NOMO-1 treated with DMSO at 0.1 percent for 48 hours (cell line): Measurements from ENCODE around the gene RHOU.
A peak's percentile ranks its signal among the peaks of the same experiment; 100 is the strongest.
"Not testable (repeated sequence)": the region's sequence is repeated elsewhere in the genome, so short reads cannot be mapped to it uniquely, and the experiment has no call there.

Experiments
- DNase-seq: peaks from one replicate; lab custom pipeline; 2025; ENCODE audit not compliant: unreplicated experiment; lab: John Stamatoyannopoulos, UW

The RHOU gene

GRCh38 chr1:228734881-228735801 is at the start of gene RHOU:
Gene RHOU (plus strand): TSS chr1:228735479. CDS start chr1:228735743, 264 bp downstream.
- DNase-seq, result peak; percentile 52

GRCh38 chr1:228687587-228687986 is 47.7 kb upstream of the RHOU start:
- no peak for DNase-seq

DNA sequence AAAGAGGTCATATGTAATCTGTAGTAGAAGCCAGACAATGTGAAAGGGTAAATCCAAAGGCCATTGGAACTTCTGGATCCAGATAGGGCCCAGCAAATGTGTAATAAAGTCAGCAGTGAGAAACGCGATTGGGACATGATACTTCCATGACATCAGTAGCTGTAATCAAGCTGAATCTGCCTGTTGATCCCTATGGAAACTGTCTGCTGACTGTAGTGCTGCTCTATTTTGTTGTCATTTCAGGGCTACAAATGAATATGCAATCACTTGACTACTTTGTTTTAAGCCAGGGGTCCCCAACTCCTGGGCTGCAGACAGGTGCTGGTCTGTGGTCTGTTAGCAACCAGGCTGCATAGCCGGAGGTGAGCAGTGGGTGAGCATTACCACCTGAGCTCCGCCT is 46.0 kb upstream of the RHOU start:
- no peak for DNase-seq

DNA sequence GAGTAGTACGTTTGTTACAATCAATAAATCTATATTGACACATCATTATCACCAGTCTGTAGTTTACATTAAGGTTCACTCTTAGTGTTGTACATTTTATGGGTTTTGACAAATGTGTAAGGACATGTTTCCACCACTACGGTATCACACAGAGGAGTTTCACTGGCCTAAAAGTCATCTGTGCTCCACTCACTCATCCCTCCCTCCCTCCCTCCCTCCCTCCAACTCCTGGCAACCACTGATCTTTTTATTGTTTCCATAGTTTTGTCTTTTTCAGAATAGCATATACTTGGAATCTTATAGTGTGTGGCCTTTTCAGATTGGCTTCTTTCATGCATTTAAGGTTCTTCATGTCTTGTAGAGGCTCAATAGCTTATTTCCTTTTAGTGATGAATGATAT is 44.1 kb upstream of the RHOU start:
- DNase-seq, result no peak

DNA sequence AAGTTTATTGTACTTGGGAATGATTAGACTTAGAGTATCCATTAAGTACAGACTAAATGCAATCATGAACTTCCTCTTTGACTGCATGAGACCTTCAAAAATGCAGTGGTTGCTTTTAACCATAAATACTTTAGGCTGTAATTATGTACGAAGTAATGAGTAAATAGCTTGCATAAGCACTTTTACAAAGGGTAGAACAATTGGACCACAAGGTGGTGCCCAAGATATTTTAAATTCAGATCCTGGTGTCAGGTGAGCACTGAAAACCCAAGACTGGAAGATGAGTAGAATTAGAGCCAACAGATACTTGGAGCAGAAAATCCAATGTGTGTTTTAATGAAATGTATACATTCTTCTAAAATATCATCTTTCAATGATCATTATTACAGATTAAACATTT is 43.4 kb upstream of the RHOU start:
- DNase-seq, result peak; percentile 77

DNA sequence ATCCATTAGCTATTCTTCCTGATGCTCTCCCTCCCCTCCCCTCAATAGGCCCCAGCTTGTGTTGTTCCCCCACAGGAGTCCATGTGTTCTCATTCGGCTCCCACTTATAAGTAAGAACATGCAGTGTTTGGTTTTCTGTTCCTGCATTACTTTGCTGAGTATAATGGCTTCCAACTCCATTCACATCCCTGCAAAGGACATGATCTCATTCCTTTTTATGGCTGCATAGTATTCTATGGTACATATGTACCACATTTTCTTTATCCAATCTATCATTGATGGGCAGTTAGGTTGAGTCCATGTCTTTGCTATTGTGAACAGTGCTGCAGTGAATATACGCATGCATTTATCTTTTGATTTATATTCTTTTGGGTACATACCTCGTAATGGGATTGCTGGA is 40.8 kb upstream of the RHOU start:
- not testable (repeated sequence) for DNase-seq

DNA sequence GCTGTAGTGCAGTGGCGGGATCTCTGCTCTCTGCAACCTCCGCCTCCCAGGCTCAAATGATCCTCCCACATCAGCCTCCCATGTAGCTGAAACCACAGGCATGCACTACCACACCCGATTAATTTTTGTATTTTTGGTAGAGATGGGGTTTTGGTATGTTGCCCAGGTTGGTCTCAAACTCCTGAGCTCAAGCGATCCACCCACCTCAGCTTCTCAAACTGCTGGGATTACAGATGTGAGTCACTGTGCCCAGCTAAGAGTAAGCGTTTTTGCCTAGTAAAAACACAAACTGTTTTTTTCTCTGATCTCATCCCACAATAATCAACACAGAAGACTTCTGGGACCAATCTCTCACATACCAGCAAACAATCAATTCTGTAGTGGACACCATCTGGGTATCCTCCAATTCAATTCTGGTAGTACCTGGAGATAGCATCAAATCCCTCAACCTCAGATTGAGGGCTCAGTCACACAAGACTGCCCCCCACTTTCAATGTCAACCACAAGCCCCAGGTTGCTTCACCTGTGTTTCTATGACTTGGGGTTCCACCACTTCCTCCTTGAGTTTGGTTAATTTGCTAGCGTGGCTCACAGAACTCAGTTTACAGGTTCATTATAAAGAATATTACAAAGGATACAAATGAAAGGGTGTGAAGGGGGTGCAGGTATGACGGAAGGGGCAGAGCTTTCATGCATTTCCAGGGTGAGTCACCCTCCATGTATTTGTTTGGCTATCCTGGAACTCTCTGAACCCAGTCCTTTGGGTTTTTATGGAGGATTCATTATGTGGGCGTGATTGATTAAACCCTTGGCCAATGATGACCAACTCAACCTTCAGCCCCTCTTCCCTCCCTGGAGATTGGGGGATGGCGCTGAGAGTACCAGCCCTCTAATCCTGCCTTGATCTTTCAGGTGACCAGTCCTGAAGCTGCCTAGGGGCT is 40.0 kb upstream of the RHOU start:
- DNase-seq, result no peak

- peak; percentile 81 for DNase-seq
Observed at GRCh38 chr1:228697207-228698016, 37.9 kb upstream of the RHOU start.

- no peak for DNase-seq
Observed at GRCh38 chr1:228698017-228698329, 37.3 kb upstream of the RHOU start.

DNA sequence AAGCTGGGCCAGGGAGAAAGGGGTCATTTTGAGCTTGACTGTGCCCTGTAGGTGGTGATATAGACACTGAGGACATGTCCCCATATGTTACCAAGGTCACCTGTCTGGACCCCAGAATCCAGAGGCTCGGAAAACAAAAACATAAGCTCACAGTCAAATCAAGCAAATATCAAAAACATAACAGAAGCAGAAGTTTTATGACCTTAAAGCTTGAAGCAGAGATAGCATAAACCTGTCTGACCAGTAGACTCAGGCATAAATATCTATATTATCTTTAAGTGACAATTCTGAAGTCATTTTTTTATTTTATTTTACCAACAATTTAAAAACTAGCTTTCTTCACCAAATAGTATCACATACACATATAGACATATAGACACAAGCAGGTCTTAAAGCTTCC is 32.8 kb upstream of the RHOU start:
- DNase-seq, result no peak

DNA sequence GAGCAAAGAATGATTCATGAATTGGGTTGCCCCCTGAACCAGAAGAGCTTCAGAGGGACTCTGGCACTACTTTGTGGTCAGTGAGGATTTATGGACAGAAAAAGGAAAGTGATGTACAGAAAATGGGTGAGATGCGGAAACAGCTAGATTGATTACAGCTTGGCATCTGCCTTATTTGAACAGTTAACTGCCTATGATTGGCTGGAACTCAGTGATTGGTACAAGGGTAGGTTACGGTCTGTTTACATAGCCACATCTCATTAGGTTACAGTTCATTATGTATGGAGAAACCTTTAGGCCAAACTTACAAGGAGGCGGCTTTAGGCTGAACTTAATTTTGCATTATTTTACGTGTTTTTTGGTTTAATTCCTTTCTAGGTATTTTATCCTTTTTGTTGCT is 29.0 kb upstream of the RHOU start:
- DNase-seq, result no peak

DNA sequence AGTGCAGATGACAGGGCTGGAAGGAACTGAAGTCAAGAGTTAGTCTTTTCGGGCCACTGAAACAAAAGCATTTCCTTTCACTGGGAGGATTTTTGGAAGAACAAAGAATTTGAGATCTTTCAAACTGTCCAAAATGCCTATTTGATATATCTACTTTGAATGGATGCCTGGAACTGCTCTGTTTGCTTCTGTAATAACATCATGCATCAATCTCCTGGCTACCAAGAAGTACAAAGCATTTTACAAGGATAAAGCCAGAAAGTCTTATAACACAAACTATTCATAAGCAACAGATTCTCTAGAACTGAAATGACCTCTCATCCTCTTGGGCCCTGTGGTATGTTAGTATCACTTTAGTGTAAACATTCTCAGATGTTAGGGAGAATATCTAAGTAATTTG is 18.2 kb upstream of the RHOU start:
- DNase-seq, result no peak

- no peak for DNase-seq
Observed at GRCh38 chr1:228721407-228721806, 13.9 kb upstream of the RHOU start.

GRCh38 chr1:228723287-228723686 is 12.0 kb upstream of the RHOU start:
- no peak for DNase-seq

DNA sequence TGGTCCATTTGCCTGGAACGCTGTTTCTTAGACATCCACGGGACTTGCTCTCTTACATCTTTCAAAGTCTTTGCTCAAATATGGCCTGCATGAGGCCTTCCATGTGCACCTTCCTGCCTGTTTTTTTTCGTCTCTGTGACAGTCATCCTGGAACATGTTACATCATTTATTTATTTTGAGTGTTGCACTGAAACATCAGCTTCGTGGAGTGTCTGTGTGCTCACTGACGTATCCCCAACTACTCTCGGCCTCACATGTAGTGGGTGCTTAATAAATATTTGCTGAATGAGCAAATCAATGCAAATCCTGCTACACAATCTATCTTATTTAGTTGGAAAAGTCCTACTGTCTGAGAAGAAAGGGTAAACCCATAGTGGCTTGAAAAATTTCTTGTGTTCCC is 11.4 kb upstream of the RHOU start:
- no peak for DNase-seq

DNA sequence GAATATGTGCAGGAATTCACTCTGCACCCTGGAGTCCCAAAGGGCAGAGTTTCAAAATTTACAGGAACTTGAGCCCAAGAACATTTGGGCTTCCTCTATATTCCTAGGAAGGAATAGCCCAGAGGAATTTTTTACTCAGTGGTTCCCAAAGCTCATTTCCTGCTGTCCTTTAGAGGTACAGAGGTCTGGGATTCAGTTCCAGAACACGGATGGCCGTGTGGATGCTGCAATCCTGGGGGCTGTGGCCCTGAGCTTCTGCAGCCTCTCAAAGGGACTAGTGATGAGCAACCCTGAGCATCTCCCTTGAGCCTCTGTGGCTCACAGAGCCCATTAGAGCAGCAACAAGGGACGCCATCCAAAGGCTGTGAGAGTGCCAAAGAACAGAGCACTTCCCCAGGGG is 10.1 kb upstream of the RHOU start:
- DNase-seq, result no peak

DNA sequence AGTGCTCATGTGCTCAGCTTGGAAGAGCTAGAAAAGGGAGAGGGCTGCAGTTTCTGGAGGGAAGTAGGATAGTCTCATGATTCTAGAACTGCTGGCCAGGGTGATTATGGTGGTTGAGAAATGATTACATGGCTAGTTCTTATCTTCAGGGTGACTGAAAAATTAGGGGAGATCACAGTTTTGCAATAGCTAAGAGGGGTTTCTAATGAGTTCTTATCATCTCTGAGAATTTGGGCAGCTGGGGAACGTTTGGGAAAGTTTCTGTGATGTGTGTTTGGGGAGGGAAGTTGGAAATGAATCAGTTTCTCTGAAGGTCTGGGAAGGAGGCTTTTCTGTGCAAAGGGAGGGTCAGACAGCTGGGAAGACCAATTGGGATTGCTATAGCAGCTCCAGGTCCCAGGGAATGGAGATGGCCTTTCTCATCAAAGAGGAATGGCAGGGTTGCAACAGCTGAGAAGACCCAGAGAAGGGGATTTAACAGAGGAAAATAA is 7.6 kb upstream of the RHOU start:
- no peak for DNase-seq

GRCh38 chr1:228732426-228732825 is 2.9 kb upstream of the RHOU start:
- no peak for DNase-seq

GRCh38 chr1:228733576-228733975 is 1.7 kb upstream of the RHOU start:
- DNase-seq, result no peak

DNA sequence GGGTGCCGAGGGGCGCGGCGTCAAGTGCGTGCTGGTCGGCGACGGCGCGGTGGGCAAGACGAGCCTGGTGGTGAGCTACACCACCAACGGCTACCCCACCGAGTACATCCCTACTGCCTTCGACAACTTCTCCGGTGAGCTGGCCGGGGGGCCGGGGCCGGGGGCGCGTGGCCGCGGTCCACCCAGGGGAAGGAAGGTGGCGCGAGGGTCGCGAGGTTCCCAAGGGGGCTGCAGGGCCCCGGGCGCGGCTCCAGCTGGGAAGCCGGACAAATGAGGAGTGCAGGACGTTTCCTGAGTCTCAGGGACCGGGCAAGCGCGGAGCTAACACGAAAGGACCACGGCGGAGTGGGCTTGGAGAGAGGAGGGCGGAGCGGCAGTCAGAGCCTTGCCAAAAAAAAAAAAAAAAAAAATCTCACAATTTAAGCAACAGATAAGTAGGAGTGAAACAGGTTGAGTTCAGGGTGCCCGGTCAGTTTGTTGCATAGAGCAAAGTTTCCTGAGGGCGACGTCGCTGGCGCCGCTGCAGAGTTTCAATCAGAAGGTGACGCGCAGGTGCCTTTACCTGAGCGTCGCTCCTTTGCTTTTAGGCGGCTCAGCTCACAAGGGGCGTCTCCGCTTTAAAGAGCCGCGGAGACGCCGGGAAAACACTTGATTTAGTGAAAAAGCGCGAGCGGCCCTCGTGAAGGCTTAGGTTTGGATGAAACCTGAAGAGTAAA is 750 bp downstream of the RHOU start:
- peak; percentile 26 for DNase-seq
